Measurements from ENCODE around the gene SDK1.

GRCh38 chr7:4245135-4245865 is 944.2 kb downstream of the SDK1 start:
- no peak for TF ChIP-seq CTCF (IDR thresholded peaks at IDR 0.05; ENCODE audit: low read depth, low read length, poor library complexity, severe bottlenecking)
- no peak for TF ChIP-seq EZH2phosphoT487 (IDR thresholded peaks at IDR 0.05; ENCODE audit: borderline replicate concordance, low read length)

Measured in DOHH2 (cell line).